ENCODE results near the gene SASH1.

DNA sequence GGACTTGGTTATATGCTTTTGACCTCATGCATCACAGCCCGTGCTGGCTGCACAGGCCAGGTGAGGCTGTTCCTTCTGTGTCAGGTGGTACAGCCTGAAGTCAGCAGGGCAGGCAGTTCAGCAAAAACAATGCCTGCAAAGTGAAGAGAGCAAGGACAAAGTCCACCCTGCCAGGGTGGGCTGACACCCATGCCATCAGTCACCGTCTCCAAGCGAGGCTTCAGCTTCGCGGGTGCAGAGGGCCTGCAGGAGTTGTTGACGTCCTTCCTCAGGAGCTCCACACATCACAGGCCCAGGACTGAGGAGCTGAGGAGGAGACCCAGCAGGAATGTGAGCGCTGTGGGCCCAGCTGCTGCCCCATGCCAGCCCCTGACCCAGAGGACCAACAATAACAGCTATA, 111.3 kb downstream of the SASH1 start:
- TF ChIP-seq JUN (IDR thresholded peaks at IDR 0.05; ENCODE audit: borderline replicate concordance, low read depth, low read length) = no peak
- TF ChIP-seq JUN (CRISPR knock-in tag; IDR thresholded peaks at IDR 0.05; ENCODE audit: borderline replicate concordance) = no peak
- TF ChIP-seq RBM15 (IDR thresholded peaks at IDR 0.05; ENCODE audit: insufficient read depth, low read length) = no peak
- TF ChIP-seq, protein P1, sequence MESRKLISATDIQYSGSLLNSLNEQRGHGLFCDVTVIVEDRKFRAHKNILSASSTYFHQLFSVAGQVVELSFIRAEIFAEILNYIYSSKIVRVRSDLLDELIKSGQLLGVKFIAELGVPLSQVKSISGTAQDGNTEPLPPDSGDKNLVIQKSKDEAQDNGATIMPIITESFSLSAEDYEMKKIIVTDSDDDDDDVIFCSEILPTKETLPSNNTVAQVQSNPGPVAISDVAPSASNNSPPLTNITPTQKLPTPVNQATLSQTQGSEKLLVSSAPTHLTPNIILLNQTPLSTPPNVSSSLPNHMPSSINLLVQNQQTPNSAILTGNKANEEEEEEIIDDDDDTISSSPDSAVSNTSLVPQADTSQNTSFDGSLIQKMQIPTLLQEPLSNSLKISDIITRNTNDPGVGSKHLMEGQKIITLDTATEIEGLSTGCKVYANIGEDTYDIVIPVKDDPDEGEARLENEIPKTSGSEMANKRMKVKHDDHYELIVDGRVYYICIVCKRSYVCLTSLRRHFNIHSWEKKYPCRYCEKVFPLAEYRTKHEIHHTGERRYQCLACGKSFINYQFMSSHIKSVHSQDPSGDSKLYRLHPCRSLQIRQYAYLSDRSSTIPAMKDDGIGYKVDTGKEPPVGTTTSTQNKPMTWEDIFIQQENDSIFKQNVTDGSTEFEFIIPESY (CRISPR knock-in tag; IDR thresholded peaks at IDR 0.05) = no peak
- no peak for TF ChIP-seq FIP1L1 (IDR thresholded peaks at IDR 0.05; ENCODE audit: low read depth, low read length, poor library complexity, severe bottlenecking)
- no peak for TF ChIP-seq NCOA6 (IDR thresholded peaks at IDR 0.05)
- no peak for TF ChIP-seq FOXK2 (conservative IDR thresholded peaks at IDR 0.05 in 1 of 2, IDR thresholded peaks at IDR 0.05 in 1 of 2; ENCODE audit: low read depth in 2 of 2)
- TF ChIP-seq POLR2AphosphoS5 (IDR thresholded peaks at IDR 0.05; ENCODE audit: control insufficient read depth, insufficient read depth, low read depth, low read length) = no peak
- TF ChIP-seq, protein P2, sequence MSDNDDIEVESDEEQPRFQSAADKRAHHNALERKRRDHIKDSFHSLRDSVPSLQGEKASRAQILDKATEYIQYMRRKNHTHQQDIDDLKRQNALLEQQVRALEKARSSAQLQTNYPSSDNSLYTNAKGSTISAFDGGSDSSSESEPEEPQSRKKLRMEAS (CRISPR knock-in tag; IDR thresholded peaks at IDR 0.05) = no peak
- no peak for TF ChIP-seq RAD21 (CRISPR knock-in tag; conservative IDR thresholded peaks at IDR 0.05 in 1 of 2, IDR thresholded peaks at IDR 0.05 in 1 of 2)
- TF ChIP-seq, protein P3, sequence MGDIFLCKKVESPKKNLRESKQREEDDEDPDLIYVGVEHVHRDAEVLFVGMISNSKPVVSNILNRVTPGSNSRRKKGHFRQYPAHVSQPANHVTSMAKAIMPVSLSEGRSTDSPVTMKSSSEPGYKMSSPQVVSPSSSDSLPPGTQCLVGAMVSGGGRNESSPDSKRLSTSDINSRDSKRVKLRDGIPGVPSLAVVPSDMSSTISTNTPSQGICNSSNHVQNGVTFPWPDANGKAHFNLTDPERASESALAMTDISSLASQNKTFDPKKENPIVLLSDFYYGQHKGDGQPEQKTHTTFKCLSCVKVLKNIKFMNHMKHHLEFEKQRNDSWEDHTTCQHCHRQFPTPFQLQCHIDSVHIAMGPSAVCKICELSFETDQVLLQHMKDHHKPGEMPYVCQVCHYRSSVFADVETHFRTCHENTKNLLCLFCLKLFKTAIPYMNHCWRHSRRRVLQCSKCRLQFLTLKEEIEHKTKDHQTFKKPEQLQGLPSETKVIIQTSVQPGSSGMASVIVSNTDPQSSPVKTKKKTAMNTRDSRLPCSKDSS (IDR thresholded peaks at IDR 0.05; ENCODE audit: low read depth, partially characterized antibody) = no peak
- no peak for TF ChIP-seq NELFE (IDR thresholded peaks at IDR 0.05; ENCODE audit: insufficient read depth, insufficient read length)
